Stomach (tissue), 9 donors: ENCODE measurements around the gene SLC25A20. TPM values are rescaled to one million over a fixed set of nuclear protein-coding genes. Genes with fewer than 3 reads are reported as not detected.
A peak's percentile ranks its signal among the peaks of the same experiment; 100 is the strongest.
"Not testable (repeated sequence)": the region's sequence is repeated elsewhere in the genome, so short reads cannot be mapped to it uniquely, and the experiment has no call there.

ENCODE experiments used
- DNase-seq, 2 donors: peaks; one replicate each; pipeline versions ENCODE4 v3.0.0 to v3.0.0-alpha.2; 2013 to 2019
- H3K27ac ChIP-seq, 5 donors: fragments of 200-600 bp in 4 of 5; sonication (generic) in 4 of 5; one replicate each; pipeline ENCODE4 v1.5.1; 2013 to 2019; ENCODE audit warnings: mild to moderate bottlenecking in 1 of 5, moderate library complexity in 1 of 5
- H3K27me3 ChIP-seq, 3 donors: fragments of 200-600 bp; sonication (generic); one replicate each; pipeline ENCODE4 v1.5.1; 2017 to 2019; ENCODE audit warnings: mixed run types in 1 of 3
- H3K36me3 ChIP-seq, 4 donors: fragments of 200-600 bp; sonication (generic); 1 replicate in 3 of 4; 2 replicates in 1 of 4; pipeline ENCODE4 v1.5.1; 2016 to 2019
- H3K4me1 ChIP-seq, 4 donors: fragments of 200-600 bp; sonication (generic); one replicate each; pipeline ENCODE4 v1.5.1; 2016 to 2019
- H3K4me3 ChIP-seq, 4 donors: fragments of 200-600 bp; sonication (generic) in 3 of 4; one replicate each; pipeline ENCODE4 v1.5.1; 2016 to 2019; ENCODE audit warnings: mild to moderate bottlenecking in 1 of 4
- H3K9me3 ChIP-seq, 4 donors: fragments of 200-600 bp; sonication (generic); one replicate each; pipeline ENCODE4 v1.5.1; 2016 to 2019
- EP300 ChIP-seq: sonication (generic); formaldehyde crosslinking; IDR thresholded peaks from one replicate; pipeline ENCODE4 v1.6.1; 2017; ENCODE audit warnings: antibody characterized with exemption
- POLR2A ChIP-seq, 4 donors: fragments of 450-650 bp; IDR thresholded peaks; one replicate each; pipeline ENCODE4 v1.6.1; 2016; ENCODE audit warnings: antibody characterized with exemption in 4 of 4, control low read depth in 2 of 4, mild to moderate bottlenecking in 1 of 4, moderate library complexity in 1 of 4
- POLR2AphosphoS5 ChIP-seq, 3 donors: sonication (generic); formaldehyde crosslinking; IDR thresholded peaks; one replicate each; pipeline ENCODE4 v1.6.1; 2016; ENCODE audit warnings: antibody characterized with exemption in 3 of 3
- WGBS, 5 donors: extraction: QIAGEN DNeasy Blood & Tissue Kit in 3 of 5; methylation state at CpG; one replicate each; pipeline versions ENCODE4 v1.1.5 to v1.1.7; 2013 to 2018; 5-methylcytosine and 5-hydroxymethylcytosine counted together
- intact Hi-C: fragments of 100-400 bp; cut with DNase I; formaldehyde crosslinking; loops from one replicate; pipeline ENCODE4 v1.15.1; 2023; ENCODE audit warnings: low total_unique reads
- polyA plus RNA-seq, 3 donors: library from polyadenylated mRNA; stranded (reverse); fragments of 200-250 nt; gene quantifications; one replicate each; pipeline ENCODE4 v1.2.3, GENCODE V29; 2013
- total RNA-seq, 5 donors: library from RNA; depleted of rRNA; stranded (reverse); fragments of >200 nt; gene quantifications; one replicate each; pipeline versions ENCODE4 v1.1.0 to v1.2.3, GENCODE V29; 2014 to 2016
- TF ChIP-seq, protein P1 (sequence below), 7 experiments: fragments of 450-650 bp in 4 of 7; fragments of 200-600 bp in 3 of 7; sonication (generic) in 3 of 7; IDR thresholded peaks; one replicate each; pipeline ENCODE4 v1.5.1; 2016 to 2019; ENCODE audit warnings: antibody characterized with exemption in 7 of 7, control low read depth in 2 of 7, mild to moderate bottlenecking in 1 of 7
- donor health status: healthy with polysubstance abuse.
- donor health status: Bipolar disorder and iron deficiency.
- donor health status: healthy.

The SLC25A20 gene
- total and polyA plus RNA-seq, 8 donors = 7.5 to 142 (median 18.4) TPM

DNA sequence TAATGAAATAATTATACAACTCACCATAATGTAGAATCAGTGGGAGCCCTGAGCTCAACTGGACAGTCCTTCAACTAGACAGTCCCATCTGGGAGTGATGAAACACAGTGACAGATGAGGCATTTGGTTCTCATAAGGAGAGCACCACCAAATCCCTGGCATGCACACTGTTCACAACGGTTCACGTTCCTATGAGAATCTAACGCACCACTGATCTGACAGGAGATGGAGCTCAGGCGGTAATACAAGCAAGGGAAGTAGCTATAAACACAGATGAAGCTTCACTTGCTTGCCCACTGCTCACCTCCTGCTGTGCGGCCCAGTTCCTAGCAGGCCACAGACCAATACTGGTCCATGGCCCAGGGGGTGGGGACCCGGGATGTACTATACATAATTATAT is 68.0 kb downstream of the SLC25A20 start:
- Histone ChIP-seq H3K4me3 (no peak overlapping the region), H3K27ac (no peak overlapping the region), H3K27me3 (no peaks in the 10 kb centered on the region), H3K36me3 (no peaks in the 10 kb centered on the region), H3K9me3 (no peaks in the 10 kb centered on the region), H3K4me1 (peaks cover 0 to 30% (median 11%) of the 10 kb centered on the region in 4 donors)
- intact Hi-C loops = no loop called here
- DNase-seq = no peak
- TF ChIP-seq POLR2AphosphoS5 (IDR thresholded peaks at IDR 0.05) (no peak), POLR2A (IDR thresholded peaks at IDR 0.05) (no peak), EP300 (no peak)
- TF ChIP-seq, protein P1, sequence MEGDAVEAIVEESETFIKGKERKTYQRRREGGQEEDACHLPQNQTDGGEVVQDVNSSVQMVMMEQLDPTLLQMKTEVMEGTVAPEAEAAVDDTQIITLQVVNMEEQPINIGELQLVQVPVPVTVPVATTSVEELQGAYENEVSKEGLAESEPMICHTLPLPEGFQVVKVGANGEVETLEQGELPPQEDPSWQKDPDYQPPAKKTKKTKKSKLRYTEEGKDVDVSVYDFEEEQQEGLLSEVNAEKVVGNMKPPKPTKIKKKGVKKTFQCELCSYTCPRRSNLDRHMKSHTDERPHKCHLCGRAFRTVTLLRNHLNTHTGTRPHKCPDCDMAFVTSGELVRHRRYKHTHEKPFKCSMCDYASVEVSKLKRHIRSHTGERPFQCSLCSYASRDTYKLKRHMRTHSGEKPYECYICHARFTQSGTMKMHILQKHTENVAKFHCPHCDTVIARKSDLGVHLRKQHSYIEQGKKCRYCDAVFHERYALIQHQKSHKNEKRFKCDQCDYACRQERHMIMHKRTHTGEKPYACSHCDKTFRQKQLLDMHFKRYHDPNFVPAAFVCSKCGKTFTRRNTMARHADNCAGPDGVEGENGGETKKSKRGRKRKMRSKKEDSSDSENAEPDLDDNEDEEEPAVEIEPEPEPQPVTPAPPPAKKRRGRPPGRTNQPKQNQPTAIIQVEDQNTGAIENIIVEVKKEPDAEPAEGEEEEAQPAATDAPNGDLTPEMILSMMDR (IDR thresholded peaks at IDR 0.05) = no peak
- WGBS, 5 donors = 82 to 90% (median 86%) methylated on average over 6 of the region's 6 CpGs

DNA sequence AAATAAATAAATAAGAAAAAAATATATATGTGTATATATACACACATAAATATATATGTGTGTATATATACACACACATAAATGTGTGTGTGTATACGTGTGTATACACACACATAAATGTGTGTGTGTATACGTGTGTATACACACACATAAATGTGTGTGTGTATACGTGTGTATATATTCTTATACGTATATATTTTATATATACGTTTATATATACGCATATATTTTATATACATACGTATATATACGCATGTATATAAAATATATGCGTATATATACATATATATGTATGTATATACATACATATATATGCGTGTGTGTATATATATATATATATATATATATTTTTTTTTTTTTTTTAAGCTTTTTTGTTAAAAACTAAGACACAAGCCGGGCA is 69.2 kb downstream of the SLC25A20 start:
- 92 to 99% (median 95%) methylated on average over 11 of the region's 11 CpGs for WGBS, 5 donors
- H3K9me3 ChIP-seq, H3K4me3 ChIP-seq, DNase-seq, H3K36me3 ChIP-seq, intact Hi-C loops, H3K27me3 ChIP-seq, H3K27ac ChIP-seq: not testable (repeated sequence)
- peaks cover 0 to 30% (median 11%) of the 10 kb centered on the region in 4 donors for H3K4me1 ChIP-seq

DNA sequence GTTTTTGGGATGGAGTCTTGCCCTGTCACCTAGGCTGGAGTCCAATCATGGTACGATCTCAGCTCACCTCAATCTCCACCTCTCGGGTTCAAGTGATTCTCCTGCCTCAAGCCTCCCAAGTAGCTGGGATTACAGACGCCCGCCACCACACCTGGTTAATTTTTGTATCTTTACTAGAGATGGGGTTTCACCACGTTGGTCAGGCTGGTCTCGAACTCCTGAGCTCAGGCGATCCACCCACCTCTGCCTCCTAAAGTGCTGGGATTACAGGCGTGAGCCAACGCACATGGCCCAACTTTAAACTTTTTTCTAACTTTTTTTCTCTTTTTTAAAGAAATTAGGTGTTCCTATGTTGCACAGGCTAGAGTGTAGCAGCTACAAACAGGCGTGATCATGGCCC is 70.8 kb downstream of the SLC25A20 start:
- H3K36me3 ChIP-seq, intact Hi-C loops, H3K27ac ChIP-seq, H3K4me3 ChIP-seq, DNase-seq, H3K27me3 ChIP-seq, H3K9me3 ChIP-seq: not testable (repeated sequence)
- H3K4me1 ChIP-seq = peaks cover 0 to 29% (median 11%) of the 10 kb centered on the region in 4 donors
- WGBS, 5 donors = 91 to 98% (median 96%) methylated on average over 10 of the region's 10 CpGs

DNA sequence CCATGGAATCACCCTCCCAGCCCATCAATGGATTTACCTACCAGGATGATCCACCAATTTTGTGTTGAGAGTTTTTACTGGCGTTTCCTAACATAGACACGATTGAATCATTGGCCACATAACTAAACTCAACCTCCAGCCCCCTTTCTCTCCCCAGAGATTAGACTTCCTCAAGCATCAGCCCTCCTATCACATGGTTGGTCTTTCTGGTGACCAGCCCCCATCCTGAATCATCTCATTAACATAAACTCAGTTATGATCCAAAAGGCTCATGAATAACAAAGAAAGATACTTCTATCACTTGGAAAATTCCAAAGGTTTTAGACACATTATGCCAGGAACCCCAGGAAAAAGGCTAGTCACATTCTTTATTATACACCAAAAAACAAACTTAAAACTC is 72.2 kb downstream of the SLC25A20 start:
- Histone ChIP-seq H3K27ac (no peak overlapping the region), H3K27me3 (no peaks in the 10 kb centered on the region), H3K4me1 (peaks cover 0 to 18% (median 10%) of the 10 kb centered on the region in 4 donors), H3K36me3 (peaks cover 0 to 8% (median 0%) of the 10 kb centered on the region in 4 donors), H3K4me3 (no peak overlapping the region), H3K9me3 (no peaks in the 10 kb centered on the region)
- intact Hi-C loops = no loop called here
- WGBS, 5 donors = 58 to 86% (median 82%) methylated on average over 2 of the region's 2 CpGs
- DNase-seq = no peak
- TF ChIP-seq POLR2AphosphoS5 (IDR thresholded peaks at IDR 0.05) (no peak), POLR2A (IDR thresholded peaks at IDR 0.05) (no peak), EP300 (no peak)
- TF ChIP-seq, protein P1 (IDR thresholded peaks at IDR 0.05) = no peak

DNA sequence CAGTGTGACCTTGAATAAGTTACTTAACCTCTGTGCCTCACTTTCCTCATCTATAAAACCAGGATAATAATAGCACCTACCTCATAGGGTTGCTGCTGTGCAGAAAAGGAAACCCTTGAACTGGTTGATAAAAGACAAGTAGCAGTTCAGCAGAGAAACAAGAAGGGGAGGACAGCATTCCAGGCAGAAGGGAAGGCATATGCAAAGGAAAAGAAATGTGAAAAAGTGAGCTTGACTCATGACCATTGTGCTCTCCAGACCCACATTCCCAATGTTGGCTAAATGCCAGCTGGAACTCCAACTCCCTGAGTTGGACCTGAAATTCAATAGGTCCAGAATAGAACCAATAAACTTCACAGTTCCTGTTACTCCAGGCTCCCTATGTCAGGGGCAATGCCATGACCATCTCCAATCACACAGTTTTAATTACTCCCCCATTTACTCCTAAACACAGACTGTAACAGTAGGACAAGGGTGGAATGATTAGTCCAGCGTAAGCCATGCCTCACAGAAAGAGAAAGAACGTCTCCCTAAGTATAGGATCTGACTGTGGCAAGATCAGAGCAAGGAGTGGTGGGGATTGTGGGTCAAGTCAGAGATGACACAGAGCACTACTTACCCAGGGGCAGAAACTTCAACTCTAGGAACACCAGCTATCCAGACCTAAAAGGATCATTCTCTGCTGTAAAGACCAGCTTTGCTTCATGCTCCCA is 77.9 kb downstream of the SLC25A20 start:
- Histone ChIP-seq H3K27me3 (no peaks in the 10 kb centered on the region), H3K36me3 (peaks cover 0 to 8% (median 0%) of the 10 kb centered on the region in 4 donors), H3K9me3 (no peaks in the 10 kb centered on the region), H3K27ac (no peak overlapping the region), H3K4me3 (no peak overlapping the region), H3K4me1 (peaks cover 0 to 34% (median 20%) of the 10 kb centered on the region in 4 donors)
- intact Hi-C loops = no loop called here
- TF ChIP-seq POLR2A (IDR thresholded peaks at IDR 0.05) = no peak
- no peak for TF ChIP-seq POLR2AphosphoS5 (IDR thresholded peaks at IDR 0.05)
- TF ChIP-seq EP300 = no peak
- TF ChIP-seq, protein P1 (IDR thresholded peaks at IDR 0.05) = no peak
- peak in 1 of 2 donors; percentile 33 for DNase-seq
- 77 to 87% (median 84%) methylated on average over 2 of the region's 2 CpGs for WGBS, 5 donors
